PFSK-1 (cell line): ENCODE results near the gene CUTA.
A peak's percentile ranks its signal among the peaks of the same experiment; 100 is the strongest.

Source experiments
- FOXP2 ChIP-seq: optimal IDR thresholded peaks from 2 replicates; pipeline ENCODE3; 2011; ENCODE audit warnings: borderline replicate concordance, control low read depth, inconsistent platforms; ENCODE audit not compliant: insufficient read depth; ENCODE audit errors: extremely low read length, extremely low read depth
- POLR2AphosphoS5 ChIP-seq: IDR thresholded peaks from 2 replicates; pipeline ENCODE4 v1.6.1; 2012; ENCODE audit warnings: low read depth, mild to moderate bottlenecking, control low read depth, low read length, moderate library complexity
- SIN3A ChIP-seq: IDR thresholded peaks from 2 replicates; pipeline ENCODE4 v1.6.1; 2012; ENCODE audit warnings: mild to moderate bottlenecking, low read length, moderate library complexity, borderline replicate concordance; ENCODE audit not compliant: insufficient read depth
- TAF1 ChIP-seq: IDR thresholded peaks from 2 replicates; pipeline ENCODE4 v1.6.1; 2012; ENCODE audit warnings: low read length, control low read depth, borderline replicate concordance; ENCODE audit not compliant: insufficient read depth
- TF ChIP-seq, protein P1 (sequence below), 2 experiments: IDR thresholded peaks; 2 replicates each; pipeline versions ENCODE4 v1.6.1 to v1.8.0; 2011 to 2012; ENCODE audit warnings: low read depth in 2 of 2, low read length in 2 of 2, control low read depth in 1 of 2, inconsistent platforms in 1 of 2, mild to moderate bottlenecking in 1 of 2, moderate library complexity in 1 of 2; ENCODE audit not compliant: insufficient read depth in 1 of 2

CUTA gene

DNA sequence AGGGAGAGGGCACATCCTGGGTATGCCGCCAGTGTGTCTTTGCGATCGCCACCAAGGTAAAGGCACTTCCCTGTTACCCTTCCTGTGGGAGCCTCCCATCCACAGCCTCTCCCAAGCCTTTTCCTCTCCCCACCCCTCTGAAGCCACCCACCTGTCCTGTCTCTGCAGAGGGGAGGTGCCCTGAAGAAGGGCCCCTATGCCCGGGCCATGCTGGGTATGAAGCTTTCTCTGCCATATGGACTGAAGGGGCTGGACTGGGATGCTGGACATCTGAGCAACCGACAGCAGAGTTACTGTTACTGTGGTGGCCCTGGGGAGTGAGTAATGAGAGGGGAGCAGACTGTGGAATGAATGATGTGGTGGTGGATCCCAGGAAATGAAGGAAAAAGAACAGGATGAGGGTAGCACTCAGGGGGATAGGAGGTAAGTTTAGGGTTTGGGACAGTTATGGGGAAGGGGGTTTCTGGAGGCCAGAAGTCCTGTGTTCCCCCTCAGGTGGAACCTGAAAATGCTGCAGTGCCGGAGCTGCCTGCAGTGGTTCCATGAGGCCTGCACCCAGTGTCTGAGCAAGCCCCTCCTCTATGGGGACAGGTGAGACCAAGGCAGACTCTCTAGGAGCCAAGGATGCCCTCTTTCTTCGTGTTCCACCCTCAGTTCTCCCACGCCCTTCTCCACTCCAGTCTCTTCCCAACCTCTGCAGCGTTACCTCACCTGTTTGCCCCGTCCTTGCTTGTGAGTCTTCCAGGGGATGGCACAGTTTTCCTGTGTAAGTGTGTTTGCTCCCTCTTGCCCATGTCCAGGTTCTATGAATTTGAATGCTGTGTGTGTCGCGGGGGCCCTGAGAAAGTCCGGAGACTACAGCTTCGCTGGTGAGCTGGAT is 4.4 kb downstream of the CUTA start:
- TF ChIP-seq POLR2AphosphoS5: peak; percentile 17
- TF ChIP-seq, protein P1, sequence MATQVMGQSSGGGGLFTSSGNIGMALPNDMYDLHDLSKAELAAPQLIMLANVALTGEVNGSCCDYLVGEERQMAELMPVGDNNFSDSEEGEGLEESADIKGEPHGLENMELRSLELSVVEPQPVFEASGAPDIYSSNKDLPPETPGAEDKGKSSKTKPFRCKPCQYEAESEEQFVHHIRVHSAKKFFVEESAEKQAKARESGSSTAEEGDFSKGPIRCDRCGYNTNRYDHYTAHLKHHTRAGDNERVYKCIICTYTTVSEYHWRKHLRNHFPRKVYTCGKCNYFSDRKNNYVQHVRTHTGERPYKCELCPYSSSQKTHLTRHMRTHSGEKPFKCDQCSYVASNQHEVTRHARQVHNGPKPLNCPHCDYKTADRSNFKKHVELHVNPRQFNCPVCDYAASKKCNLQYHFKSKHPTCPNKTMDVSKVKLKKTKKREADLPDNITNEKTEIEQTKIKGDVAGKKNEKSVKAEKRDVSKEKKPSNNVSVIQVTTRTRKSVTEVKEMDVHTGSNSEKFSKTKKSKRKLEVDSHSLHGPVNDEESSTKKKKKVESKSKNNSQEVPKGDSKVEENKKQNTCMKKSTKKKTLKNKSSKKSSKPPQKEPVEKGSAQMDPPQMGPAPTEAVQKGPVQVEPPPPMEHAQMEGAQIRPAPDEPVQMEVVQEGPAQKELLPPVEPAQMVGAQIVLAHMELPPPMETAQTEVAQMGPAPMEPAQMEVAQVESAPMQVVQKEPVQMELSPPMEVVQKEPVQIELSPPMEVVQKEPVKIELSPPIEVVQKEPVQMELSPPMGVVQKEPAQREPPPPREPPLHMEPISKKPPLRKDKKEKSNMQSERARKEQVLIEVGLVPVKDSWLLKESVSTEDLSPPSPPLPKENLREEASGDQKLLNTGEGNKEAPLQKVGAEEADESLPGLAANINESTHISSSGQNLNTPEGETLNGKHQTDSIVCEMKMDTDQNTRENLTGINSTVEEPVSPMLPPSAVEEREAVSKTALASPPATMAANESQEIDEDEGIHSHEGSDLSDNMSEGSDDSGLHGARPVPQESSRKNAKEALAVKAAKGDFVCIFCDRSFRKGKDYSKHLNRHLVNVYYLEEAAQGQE (IDR thresholded peaks at IDR 0.05; ENCODE audit: insufficient read depth in 1 of 2, low read depth in 2 of 2, low read length in 2 of 2): no peak
- no peak for TF ChIP-seq TAF1
- no peak for TF ChIP-seq FOXP2

DNA sequence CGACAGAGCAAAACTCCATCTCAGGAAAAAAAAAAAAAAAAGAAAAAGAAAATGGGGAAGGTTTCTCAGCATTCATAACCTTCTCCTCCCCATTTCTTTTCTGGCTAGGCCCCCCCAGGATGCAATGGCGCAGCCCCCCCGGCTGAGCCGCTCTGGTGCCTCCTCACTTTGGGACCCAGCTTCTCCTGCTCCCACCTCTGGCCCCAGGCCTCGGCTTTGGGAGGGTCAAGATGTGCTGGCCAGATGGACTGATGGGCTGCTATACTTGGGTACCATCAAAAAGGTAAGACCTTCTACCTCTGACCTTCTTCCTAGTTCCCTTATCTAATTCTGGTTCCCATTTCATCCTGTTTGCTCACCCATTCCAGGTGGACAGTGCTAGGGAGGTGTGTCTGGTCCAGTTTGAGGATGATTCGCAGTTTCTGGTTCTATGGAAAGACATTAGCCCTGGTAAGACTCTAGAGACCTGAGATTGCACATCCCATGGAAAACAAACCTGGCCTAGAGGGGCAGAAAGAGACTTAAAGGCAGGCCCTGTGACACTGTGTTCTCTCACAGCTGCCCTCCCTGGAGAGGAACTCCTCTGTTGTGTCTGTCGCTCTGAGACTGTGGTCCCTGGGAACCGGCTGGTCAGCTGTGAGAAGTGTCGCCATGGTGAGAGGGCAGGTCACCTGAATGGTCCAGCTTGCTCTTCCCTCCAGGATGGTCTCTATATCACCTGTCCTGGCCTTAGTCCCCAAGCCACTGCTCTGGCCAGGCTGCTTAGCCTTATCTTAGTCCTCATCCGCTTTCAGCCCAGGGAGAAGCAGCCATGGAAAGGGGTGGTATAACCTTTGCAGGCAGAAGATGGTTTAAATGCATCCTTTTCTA is 5.5 kb downstream of the CUTA start:
- TF ChIP-seq, protein P1 (IDR thresholded peaks at IDR 0.05; ENCODE audit: insufficient read depth in 1 of 2, low read depth in 2 of 2, low read length in 2 of 2): no peak
- TF ChIP-seq TAF1: no peak

DNA sequence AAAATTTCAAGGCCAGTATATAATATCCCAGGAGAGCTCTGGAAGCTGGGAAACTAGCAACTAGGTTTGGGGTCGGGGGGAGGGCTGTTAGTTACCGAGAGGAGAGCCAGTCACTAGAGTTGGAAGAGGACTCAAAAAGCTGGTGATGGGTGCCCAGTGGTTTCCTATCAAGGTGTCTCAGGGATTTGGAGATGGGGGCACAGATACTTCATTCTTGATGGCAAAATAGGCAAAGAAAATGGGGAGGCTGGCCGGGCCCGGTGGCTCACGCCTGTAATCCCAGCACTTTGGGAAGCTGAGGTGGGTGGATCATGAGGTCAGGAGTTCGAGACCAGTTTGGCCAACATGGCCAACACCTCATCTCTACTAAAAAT is 6.3 kb downstream of the CUTA start:
- no peak for TF ChIP-seq POLR2AphosphoS5
- no peak for TF ChIP-seq SIN3A
- TF ChIP-seq, protein P1 (IDR thresholded peaks at IDR 0.05; ENCODE audit: insufficient read depth in 1 of 2, low read depth in 2 of 2, low read length in 2 of 2): no peak
- no peak for TF ChIP-seq TAF1
- no peak for TF ChIP-seq FOXP2

DNA sequence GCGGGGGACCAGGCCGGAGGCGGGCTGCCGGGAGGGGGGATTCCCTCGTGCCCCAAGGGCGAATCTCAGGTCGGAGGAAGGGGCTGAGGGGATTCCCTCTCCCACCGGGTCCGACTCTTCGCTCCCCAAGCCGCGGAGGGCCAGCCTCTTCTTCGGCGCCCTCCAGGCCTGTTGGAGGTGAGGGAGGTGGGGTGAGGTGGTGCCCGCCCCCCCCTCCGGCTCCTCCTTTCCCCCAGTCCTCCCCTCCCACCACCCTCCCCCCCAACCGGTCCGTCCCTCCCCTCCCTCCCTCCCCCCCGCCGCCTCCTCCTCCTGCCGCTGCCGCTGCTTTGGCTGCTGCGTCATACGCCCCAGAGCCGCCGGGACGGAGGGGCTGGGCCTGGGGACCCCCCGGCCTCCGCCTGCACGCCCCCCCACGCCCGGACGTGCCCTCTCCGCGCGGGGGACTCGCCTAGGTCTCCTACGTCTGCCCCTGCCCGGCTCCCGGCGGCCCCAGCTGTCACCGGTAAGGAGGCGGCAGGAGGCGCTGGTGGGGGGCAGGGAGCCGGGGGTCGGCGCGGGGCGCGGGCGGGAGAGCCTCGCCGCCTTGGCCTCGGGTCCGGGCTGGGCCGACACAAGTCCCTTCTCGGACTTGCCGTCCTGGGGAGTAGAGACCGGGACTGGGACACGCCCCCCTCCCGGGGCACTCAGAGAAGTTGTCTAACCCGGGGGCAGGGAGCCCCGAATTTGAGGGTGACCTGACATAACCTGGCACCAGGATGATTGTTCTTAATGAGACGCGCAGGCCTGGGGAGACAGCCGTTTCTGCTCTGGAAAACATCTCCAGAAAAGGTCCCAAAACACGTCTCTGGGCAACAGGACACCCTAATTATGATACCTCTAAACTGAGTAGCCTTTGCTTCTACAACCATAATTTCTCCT is 6.9 kb downstream of the CUTA start, which contains the start of gene PHF1:
Gene PHF1 (plus strand): TSS at position 304 of the 921 bp plus-strand sequence. CDS start 1,250 bp downstream, outside the sequence.
- TF ChIP-seq FOXP2 (no peak), SIN3A (0 out of 2 replicates have a peak, but pooled peaks have one; percentile 10)

DNA sequence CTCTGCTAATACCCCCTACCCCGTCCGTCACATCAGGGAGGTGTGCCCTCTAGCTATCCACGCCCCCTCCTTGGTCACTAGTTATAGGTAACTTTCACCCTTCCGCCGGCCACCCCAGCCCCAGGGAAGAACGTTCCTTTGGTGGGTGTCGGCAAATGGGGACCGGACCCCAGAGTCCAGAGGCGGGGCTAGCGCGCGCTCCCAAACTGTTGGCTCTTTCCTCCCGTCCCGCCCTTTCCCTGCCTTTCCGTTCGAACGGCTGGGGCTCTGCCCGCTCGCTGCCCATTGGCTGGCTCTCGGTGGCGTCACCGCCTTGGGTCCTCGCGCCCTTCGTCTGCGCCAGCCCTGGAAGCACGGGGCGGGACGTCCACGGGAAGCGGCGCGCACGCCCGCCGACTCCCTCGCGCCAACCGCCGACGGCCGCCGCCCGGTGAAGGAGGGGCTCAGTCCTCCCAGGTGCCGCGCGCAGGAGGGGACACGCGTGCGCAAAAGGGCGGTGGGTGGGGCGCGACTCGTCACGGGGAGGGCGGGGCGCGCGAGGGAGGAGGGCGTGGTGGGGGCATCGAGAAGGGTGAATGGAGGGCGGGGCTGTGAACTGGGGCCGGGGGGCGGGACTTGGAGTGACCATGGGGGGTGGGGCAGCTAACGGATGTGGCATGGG is 7.7 kb downstream of the CUTA start:
- no peak for TF ChIP-seq TAF1
- peak; percentile 78 for TF ChIP-seq POLR2AphosphoS5
